DND-41 (cell line): Measurements from ENCODE around the gene KBTBD3.

ENCODE experiments used
- ATAC-seq: fragments of 200-7000 bp; cut with Tn5 transposase; 3 replicates; pipeline ENCODE4 v1.9.1; 2021; ENCODE audit warnings: low read depth; ENCODE audit not compliant: insufficient read depth
- DNase-seq: peaks from one replicate; pipeline ENCODE4 v3.0.0-alpha.2; 2020
- H2AFZ ChIP-seq: 2 replicates; pipeline ENCODE4 v1.6.0; 2012; ENCODE audit warnings: low read depth, low read length
- H3K27ac ChIP-seq: 2 replicates; pipeline ENCODE4 v1.5.1; 2012; ENCODE audit warnings: low read length, inconsistent platforms
- H3K27me3 ChIP-seq: fragments of 200-600 bp; sonication (generic); 2 replicates; pipeline ENCODE4 v1.6.0; 2012; ENCODE audit warnings: low read length, mild to moderate bottlenecking, inconsistent platforms; ENCODE audit not compliant: insufficient read depth, poor library complexity
- H3K36me3 ChIP-seq: 2 replicates; pipeline ENCODE4 v1.5.1; 2012; ENCODE audit warnings: low read length, inconsistent platforms; ENCODE audit not compliant: insufficient read depth
- H3K4me1 ChIP-seq: 2 replicates; pipeline ENCODE4 v1.5.1; 2012; ENCODE audit warnings: mild to moderate bottlenecking, low read length; ENCODE audit not compliant: insufficient read depth
- H3K4me2 ChIP-seq: 2 replicates; pipeline ENCODE4 v1.6.0; 2012; ENCODE audit warnings: mild to moderate bottlenecking, moderate library complexity, low read length, inconsistent platforms; ENCODE audit not compliant: insufficient read depth
- H3K4me3 ChIP-seq, 2 experiments: fragments of 200-600 bp in 1 of 2; shearing (Covaris generic) in 1 of 2; 2 replicates each; pipeline ENCODE4 v1.5.1; 2012 to 2016; ENCODE audit warnings: inconsistent platforms in 2 of 2, low read length in 2 of 2, mild to moderate bottlenecking in 2 of 2, low read depth in 1 of 2, moderate library complexity in 1 of 2
- H3K79me2 ChIP-seq: 2 replicates; pipeline ENCODE4 v1.6.0; 2012; ENCODE audit warnings: low read length, inconsistent platforms; ENCODE audit not compliant: insufficient read depth
- H3K9ac ChIP-seq: 2 replicates; pipeline ENCODE4 v1.6.0; 2012; ENCODE audit warnings: low read depth, mild to moderate bottlenecking, inconsistent platforms, low read length, moderate library complexity
- H3K9me3 ChIP-seq: 2 replicates; pipeline ENCODE4 v1.5.1; 2012; ENCODE audit warnings: low read length, moderate library complexity, mild to moderate bottlenecking, inconsistent platforms; ENCODE audit not compliant: insufficient read depth, severe bottlenecking
- H4K20me1 ChIP-seq: 2 replicates; pipeline ENCODE4 v1.6.0; 2012; ENCODE audit warnings: low read length; ENCODE audit not compliant: insufficient read depth
- CTCF ChIP-seq: IDR thresholded peaks from 2 replicates; pipeline ENCODE4 v1.5.1; 2012; ENCODE audit warnings: borderline replicate concordance, low read length, moderate library complexity, mild to moderate bottlenecking; ENCODE audit not compliant: poor library complexity, severe bottlenecking; ENCODE audit errors: extremely low read depth
- EZH2 ChIP-seq: IDR thresholded peaks from 3 replicates; pipeline ENCODE4 v1.6.1; 2012; ENCODE audit warnings: borderline replicate concordance, low read depth, mild to moderate bottlenecking, moderate library complexity, low read length, inconsistent platforms; ENCODE audit not compliant: severe bottlenecking

KBTBD3 gene

GRCh38 chr11:106017093-106017492 lies 60.1 kb downstream of the KBTBD3 start:
- TF ChIP-seq EZH2: no peak
- TF ChIP-seq CTCF: no peak
- no peak for ATAC-seq
- no peaks in the 10 kb centered on the region for H3K9me3 ChIP-seq
- no peaks in the 10 kb centered on the region for H3K27me3 ChIP-seq
- H3K4me2 ChIP-seq: peak overlapping the region; percentile 48; the same call in 1 of the 2 replicates
- H3K36me3 ChIP-seq: peaks cover 10% of the 10 kb centered on the region
- H3K9ac ChIP-seq: no peak overlapping the region
- H3K4me3 ChIP-seq: no peak overlapping the region
- peaks cover 96% of the 10 kb centered on the region for H3K79me2 ChIP-seq
- H3K4me1 ChIP-seq: peaks cover 53% of the 10 kb centered on the region
- 0 out of 2 replicates have a peak, but pooled peaks cover 7% of the 10 kb centered on the region for H4K20me1 ChIP-seq
- no peak overlapping the region for H2AFZ ChIP-seq
- no peak for DNase-seq
- H3K27ac ChIP-seq: no peak overlapping the region

GRCh38 chr11:106015066-106015465 lies 62.1 kb downstream of the KBTBD3 start:
- Histone ChIP-seq H3K9ac (no peak overlapping the region), H3K4me3 (no peak overlapping the region), H3K36me3 (peaks cover 26% of the 10 kb centered on the region), H3K4me1 (peaks cover 38% of the 10 kb centered on the region), H3K9me3 (no peaks in the 10 kb centered on the region), H3K27ac (no peak overlapping the region), H3K27me3 (no peaks in the 10 kb centered on the region), H3K79me2 (peaks cover 95% of the 10 kb centered on the region), H4K20me1 (peaks cover 9% of the 10 kb centered on the region; the same call in 1 of the 2 replicates), H2AFZ (no peak overlapping the region), H3K4me2 (no peak overlapping the region)
- ATAC-seq (no peak), DNase-seq (no peak)
- TF ChIP-seq EZH2 (no peak), CTCF (no peak)

- Histone ChIP-seq H3K36me3 (peaks cover 30% of the 10 kb centered on the region), H3K4me2 (no peak overlapping the region), H3K27me3 (no peaks in the 10 kb centered on the region), H4K20me1 (peaks cover 9% of the 10 kb centered on the region; the same call in 1 of the 2 replicates), H3K9me3 (no peaks in the 10 kb centered on the region), H3K4me1 (peaks cover 34% of the 10 kb centered on the region), H3K4me3 (no peak overlapping the region), H2AFZ (no peak overlapping the region), H3K9ac (no peak overlapping the region), H3K79me2 (peaks cover 90% of the 10 kb centered on the region), H3K27ac (no peak overlapping the region)
- no peak for ATAC-seq
- no peak for TF ChIP-seq CTCF
- no peak for TF ChIP-seq EZH2
- no peak for DNase-seq
Measured at GRCh38 chr11:106014620-106015019, 62.5 kb downstream of the KBTBD3 start.

GRCh38 chr11:106014035-106014434 lies 63.1 kb downstream of the KBTBD3 start:
- DNase-seq: no peak
- H3K36me3 ChIP-seq: peaks cover 33% of the 10 kb centered on the region
- no peak for ATAC-seq
- peaks cover 85% of the 10 kb centered on the region for H3K79me2 ChIP-seq
- no peak overlapping the region for H3K4me3 ChIP-seq
- no peak overlapping the region for H3K9ac ChIP-seq
- H3K9me3 ChIP-seq: no peaks in the 10 kb centered on the region
- peaks cover 28% of the 10 kb centered on the region for H3K4me1 ChIP-seq
- no peak overlapping the region for H3K4me2 ChIP-seq
- H2AFZ ChIP-seq: no peak overlapping the region
- H4K20me1 ChIP-seq: peaks cover 9% of the 10 kb centered on the region; the same call in 1 of the 2 replicates
- TF ChIP-seq CTCF: no peak
- no peak for TF ChIP-seq EZH2
- no peak overlapping the region for H3K27ac ChIP-seq
- H3K27me3 ChIP-seq: no peaks in the 10 kb centered on the region
